Cardiac muscle cell (in vitro differentiated cells and primary cell): ENCODE data around the gene DYNLT5. TPM values are rescaled to one million over a fixed set of nuclear protein-coding genes. Genes with fewer than 3 reads are reported as not detected.
"Not testable (repeated sequence)": the region's sequence is repeated elsewhere in the genome, so short reads cannot be mapped to it uniquely, and the experiment has no call there.

Experiments used
- DNase-seq, 2 donors: peaks; one replicate each; pipeline versions ENCODE4 v3.0.0 to v3.0.0-alpha.2; 2010 to 2017; ENCODE audit warnings: low read depth in 1 of 2, low spot score in 1 of 2
- H3K27ac ChIP-seq: fragments of 200-600 bp; sonication (generic); 2 replicates; pipeline ENCODE4 v1.5.1; 2016
- H3K27me3 ChIP-seq: fragments of 200-600 bp; sonication (generic); 2 replicates; pipeline ENCODE4 v1.6.0; 2016; ENCODE audit warnings: control low read depth
- H3K36me3 ChIP-seq: fragments of 200-600 bp; sonication (generic); 2 replicates; pipeline ENCODE4 v1.5.1; 2016; ENCODE audit warnings: control low read depth
- H3K4me1 ChIP-seq: fragments of 200-600 bp; sonication (generic); 2 replicates; pipeline ENCODE4 v1.8.1; 2017; ENCODE audit warnings: low read depth, mild to moderate bottlenecking, mixed run types
- H3K4me3 ChIP-seq: fragments of 200-600 bp; sonication (generic); 2 replicates; pipeline ENCODE4 v1.5.1; 2016; ENCODE audit warnings: mild to moderate bottlenecking
- H3K9me3 ChIP-seq: fragments of 200-600 bp; sonication (generic); 2 replicates; pipeline ENCODE4 v1.5.1; 2017; ENCODE audit warnings: low read depth, mild to moderate bottlenecking, control low read depth
- polyA plus RNA-seq: library from polyadenylated mRNA; unstranded; fragments of >200 nt; fragmentation: Nextera tagmentation; extraction: Ambion mirVana; gene quantifications from 2 replicates; pipeline ENCODE4 v1.2.1, GENCODE V29; 2016
- total RNA-seq: library from RNA; depleted of rRNA; stranded (reverse); fragments of >200 nt; gene quantifications from 2 replicates; pipeline ENCODE4 v1.2.3, GENCODE V29; 2016
- TF ChIP-seq, protein P1 (sequence below): IDR thresholded peaks from 2 replicates; pipeline ENCODE4 v1.5.1; 2012; ENCODE audit warnings: low read depth, mild to moderate bottlenecking, low read length

Gene DYNLT5
- total and polyA plus RNA-seq, 2 experiments from 2014 or later, result 5.3 to 28.6 TPM

DNA sequence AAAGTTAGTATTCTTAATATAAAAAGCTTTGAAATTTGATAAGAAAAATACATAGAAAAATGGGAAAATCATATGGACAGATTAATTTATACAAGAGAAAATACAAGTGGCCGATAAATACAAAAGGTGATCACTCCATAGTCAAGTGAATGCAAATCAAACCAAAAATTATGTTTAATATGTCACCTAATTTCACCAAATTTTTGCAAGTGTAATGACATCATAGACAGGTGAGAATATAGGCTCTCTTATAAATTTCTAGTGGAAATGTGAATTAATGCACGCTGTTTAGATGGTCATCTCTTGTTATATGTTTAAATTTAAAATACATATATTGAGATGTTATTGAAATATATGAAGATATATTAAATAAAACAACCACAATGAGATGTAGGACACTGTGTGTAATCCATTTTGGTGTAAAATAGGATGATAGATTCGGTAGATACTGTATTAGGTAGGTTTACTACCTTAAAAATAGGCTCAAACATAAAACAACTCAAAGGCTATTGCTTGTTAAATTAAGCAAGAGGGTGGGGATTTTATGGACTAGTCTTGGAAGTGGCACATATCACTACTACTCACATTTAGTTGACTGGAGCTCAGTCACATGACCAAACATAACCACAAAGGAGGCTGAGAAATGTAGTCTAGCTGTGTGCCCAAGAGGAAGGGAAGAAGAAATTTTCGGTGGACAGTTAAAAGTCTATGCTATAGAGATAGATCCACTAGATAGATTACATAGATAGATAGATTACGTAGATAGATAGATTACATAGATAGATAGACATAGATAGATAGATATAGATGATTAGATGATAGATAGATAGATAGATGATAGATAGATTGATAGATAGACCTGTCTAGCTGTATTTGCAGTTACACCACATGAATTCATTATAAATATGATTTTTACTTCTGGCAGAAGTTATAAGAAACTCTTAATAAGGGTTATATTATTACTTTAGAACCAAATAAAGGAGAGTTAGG is 39.7 kb downstream of the DYNLT5 start:
- Histone ChIP-seq H3K4me1 (no peaks in the 10 kb centered on the region), H3K27ac (no peak overlapping the region), H3K36me3 (no peaks in the 10 kb centered on the region), H3K4me3 (no peak overlapping the region), H3K27me3 (no peaks in the 10 kb centered on the region), H3K9me3 (no peaks in the 10 kb centered on the region)
- TF ChIP-seq, protein P1, sequence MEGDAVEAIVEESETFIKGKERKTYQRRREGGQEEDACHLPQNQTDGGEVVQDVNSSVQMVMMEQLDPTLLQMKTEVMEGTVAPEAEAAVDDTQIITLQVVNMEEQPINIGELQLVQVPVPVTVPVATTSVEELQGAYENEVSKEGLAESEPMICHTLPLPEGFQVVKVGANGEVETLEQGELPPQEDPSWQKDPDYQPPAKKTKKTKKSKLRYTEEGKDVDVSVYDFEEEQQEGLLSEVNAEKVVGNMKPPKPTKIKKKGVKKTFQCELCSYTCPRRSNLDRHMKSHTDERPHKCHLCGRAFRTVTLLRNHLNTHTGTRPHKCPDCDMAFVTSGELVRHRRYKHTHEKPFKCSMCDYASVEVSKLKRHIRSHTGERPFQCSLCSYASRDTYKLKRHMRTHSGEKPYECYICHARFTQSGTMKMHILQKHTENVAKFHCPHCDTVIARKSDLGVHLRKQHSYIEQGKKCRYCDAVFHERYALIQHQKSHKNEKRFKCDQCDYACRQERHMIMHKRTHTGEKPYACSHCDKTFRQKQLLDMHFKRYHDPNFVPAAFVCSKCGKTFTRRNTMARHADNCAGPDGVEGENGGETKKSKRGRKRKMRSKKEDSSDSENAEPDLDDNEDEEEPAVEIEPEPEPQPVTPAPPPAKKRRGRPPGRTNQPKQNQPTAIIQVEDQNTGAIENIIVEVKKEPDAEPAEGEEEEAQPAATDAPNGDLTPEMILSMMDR, result no peak
- DNase-seq, result no peak

DNA sequence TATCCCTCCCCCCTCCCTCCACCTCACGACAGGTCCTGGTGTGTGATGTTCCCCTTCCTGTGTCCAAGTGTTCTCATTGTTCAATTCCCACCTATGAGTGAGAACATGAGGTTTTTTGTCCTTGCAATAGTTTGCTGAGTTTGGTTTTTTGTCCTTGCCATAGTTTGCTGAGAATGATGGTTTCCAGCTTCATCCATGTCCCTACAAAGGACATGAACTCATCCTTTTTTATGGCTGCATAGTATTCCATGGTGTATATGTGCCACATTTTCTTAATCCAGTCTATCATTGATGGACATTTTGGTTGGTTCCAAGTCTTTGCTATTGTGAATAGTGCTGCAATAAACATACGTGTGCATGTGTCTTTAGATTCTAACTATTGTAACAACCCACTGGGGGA is 43.6 kb downstream of the DYNLT5 start:
- H3K9me3 ChIP-seq, H3K27ac ChIP-seq, H3K27me3 ChIP-seq, DNase-seq, H3K4me1 ChIP-seq, H3K4me3 ChIP-seq, H3K36me3 ChIP-seq: not testable (repeated sequence)

DNA sequence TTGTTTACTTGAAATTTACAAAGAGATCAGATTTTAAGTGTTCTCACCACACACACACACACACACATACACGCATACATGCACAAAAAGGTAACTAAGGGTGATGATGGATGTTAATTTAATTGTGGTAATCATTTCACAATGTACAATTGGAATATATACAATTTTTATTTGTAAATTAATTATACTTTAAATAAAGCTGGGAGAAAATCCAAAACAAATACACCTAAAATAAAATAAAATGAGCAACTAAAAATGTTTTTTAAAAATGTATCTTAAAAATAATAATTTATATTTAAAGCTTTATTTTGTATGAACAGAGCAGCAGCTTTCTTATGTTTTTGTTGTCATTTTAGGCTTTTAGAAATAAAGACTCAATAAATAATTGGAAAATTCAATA is 57.0 kb downstream of the DYNLT5 start:
- Histone ChIP-seq H3K4me1 (no peaks in the 10 kb centered on the region), H3K27ac (no peak overlapping the region), H3K4me3 (no peak overlapping the region), H3K36me3 (no peaks in the 10 kb centered on the region), H3K9me3 (no peaks in the 10 kb centered on the region), H3K27me3 (no peaks in the 10 kb centered on the region)
- TF ChIP-seq, protein P1, result no peak
- no peak for DNase-seq

DNA sequence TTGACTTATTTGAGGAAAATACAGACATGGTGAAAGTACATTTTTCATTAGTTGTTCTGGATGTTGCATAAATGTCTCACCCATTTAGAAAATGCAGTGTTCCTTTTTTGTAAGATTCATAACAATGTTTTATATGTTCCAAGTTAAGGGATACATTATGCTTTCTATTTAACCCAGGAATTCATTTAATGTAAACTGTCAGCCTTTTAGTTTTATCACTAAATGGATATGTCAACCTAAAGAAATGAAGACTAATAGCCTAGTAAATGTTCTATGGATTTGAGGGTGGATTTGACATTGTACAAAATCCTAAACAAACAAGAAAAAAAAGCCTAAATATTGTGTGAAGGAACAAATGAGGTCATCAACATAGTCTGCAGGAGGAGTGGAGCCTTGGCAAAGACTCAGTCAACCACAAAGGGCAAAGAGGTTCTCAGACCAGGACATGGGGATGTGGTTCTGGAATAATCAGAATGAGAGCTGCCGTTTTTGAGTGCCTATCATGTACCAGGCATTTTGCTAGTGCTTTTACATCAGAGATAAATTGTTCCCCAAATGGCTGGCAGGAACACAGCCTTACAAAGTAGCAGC is 57.6 kb downstream of the DYNLT5 start:
- peak in 1 of 2 donors; percentile 38 for DNase-seq
- Histone ChIP-seq H3K4me1 (no peaks in the 10 kb centered on the region), H3K4me3 (no peak overlapping the region), H3K27ac (no peak overlapping the region), H3K36me3 (no peaks in the 10 kb centered on the region), H3K27me3 (no peaks in the 10 kb centered on the region), H3K9me3 (no peaks in the 10 kb centered on the region)
- TF ChIP-seq, protein P1, result no peak

DNA sequence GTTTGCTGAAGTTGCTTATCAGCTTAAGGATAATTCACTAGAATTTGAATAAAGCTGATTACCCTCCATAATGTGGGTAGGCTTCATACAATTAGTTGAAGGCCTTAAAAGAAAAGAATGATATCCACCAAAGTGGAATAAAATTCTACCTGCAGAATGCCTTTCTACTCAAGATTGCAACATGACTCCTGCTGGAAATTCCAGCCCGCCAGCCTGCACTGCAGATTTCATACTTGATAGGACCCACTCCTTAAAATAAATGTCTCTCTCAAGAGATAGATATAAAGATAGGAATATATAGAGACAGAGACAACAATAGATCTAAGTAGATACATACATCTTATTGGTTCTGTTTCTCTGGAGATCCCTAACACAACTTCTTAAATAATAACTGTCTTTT is 72.5 kb downstream of the DYNLT5 start:
- Histone ChIP-seq H3K9me3 (no peaks in the 10 kb centered on the region), H3K27me3 (no peaks in the 10 kb centered on the region), H3K27ac (no peak overlapping the region), H3K4me1 (no peaks in the 10 kb centered on the region), H3K36me3 (no peaks in the 10 kb centered on the region), H3K4me3 (no peak overlapping the region)
- DNase-seq, result no peak
- TF ChIP-seq, protein P1, result no peak

Other genes with a start within 250 kb of the DYNLT5 start
- 2.6 and 8.8 TPM in 2 replicates for gene SGIP1, start 218.3 kb upstream of the DYNLT5 start, total RNA-seq
- gene SGIP1, start 218.3 kb upstream of the DYNLT5 start, polyA plus RNA-seq, result 3.3 and 10.0 TPM in 2 replicates
- gene INSL5, start 48.8 kb downstream of the DYNLT5 start, total RNA-seq, result 0.67 TPM in 1 of 2 replicates, not detected in the other
- not detected in 2 replicates for gene INSL5, start 48.8 kb downstream of the DYNLT5 start, polyA plus RNA-seq
- 5.1 and 6.6 TPM in 2 replicates for gene DNAI4, start 172.4 kb downstream of the DYNLT5 start, total RNA-seq
- 13.8 and 14.2 TPM in 2 replicates for gene DNAI4, start 172.4 kb downstream of the DYNLT5 start, polyA plus RNA-seq
- 16.9 and 26.6 TPM in 2 replicates for gene MIER1, start 172.5 kb downstream of the DYNLT5 start, total RNA-seq
- 15.8 and 22.6 TPM in 2 replicates for gene MIER1, start 172.5 kb downstream of the DYNLT5 start, polyA plus RNA-seq